Hepatocyte (in vitro differentiated cells): ENCODE measurements around the gene ADGRL3.

Source experiments
- CTCF ChIP-seq: fragments of 200-600 bp; sonication (generic); IDR thresholded peaks from 2 replicates; pipeline ENCODE4 v1.5.1; 2016; ENCODE audit warnings: antibody characterized with exemption, mild to moderate bottlenecking; ENCODE audit not compliant: poor library complexity
- EZH2 ChIP-seq: fragments of 200-600 bp; sonication (generic); IDR thresholded peaks from 2 replicates; pipeline ENCODE4 v1.6.1; 2016; ENCODE audit warnings: antibody characterized with exemption, mild to moderate bottlenecking, borderline replicate concordance
- EZH2phosphoT487 ChIP-seq: fragments of 200-600 bp; sonication (generic); IDR thresholded peaks from one replicate; pipeline ENCODE4 v1.6.1; 2018; ENCODE audit warnings: antibody characterized with exemption, mild to moderate bottlenecking, low read depth, moderate library complexity; ENCODE audit not compliant: unreplicated experiment, severe bottlenecking

- TF ChIP-seq CTCF (no peak), EZH2 (no peak), EZH2phosphoT487 (no peak)
Observed at GRCh38 chr4:61772126-61772525, 572.0 kb downstream of the ADGRL3 start.
